ENCODE data around the gene PKMYT1.

Gene PKMYT1

GRCh38 chr16:3017794-3018506, 37.7 kb upstream of the PKMYT1 start, which contains the start of gene CLDN6:
CLDN6 (minus strand) TSS chr16:3018183; CDS start chr16:3016021, 2,162 bp downstream.
- no peak for DNase-seq

- no peak for DNase-seq
Measured at GRCh38 chr16:3017344-3017743, 37.1 kb upstream of the PKMYT1 start.

DNA sequence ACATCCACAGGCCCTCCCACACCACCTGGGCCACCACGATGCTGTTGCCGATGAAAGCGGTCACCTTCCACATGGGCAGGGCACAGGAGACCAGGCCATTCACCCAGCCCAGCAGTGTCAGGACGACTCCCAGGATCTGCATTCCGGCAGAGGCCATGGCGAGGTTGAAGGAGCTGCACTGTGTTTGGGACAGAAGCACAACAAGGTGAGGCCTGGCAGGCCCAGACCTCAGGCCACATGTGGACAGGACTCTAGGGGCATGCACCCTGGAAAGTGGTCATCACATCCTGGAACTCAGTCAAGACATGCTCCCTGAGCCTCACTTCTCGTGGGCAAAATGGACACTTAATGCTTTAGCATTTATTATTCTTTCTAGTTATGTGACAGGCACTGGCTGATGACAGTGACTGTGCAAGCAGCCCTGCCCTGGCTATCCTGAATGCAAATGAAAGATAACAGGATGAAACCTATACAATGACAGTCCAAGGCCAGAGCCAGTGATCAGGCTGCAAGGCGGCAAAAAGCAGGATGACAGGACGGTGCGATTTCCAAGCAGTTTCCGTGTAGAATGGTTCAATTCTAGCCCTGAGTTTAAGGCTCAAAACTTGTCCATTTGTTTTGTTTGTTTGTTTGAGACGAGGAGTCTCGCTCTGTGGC, 35.7 kb upstream of the PKMYT1 start:
- no peak for DNase-seq

DNA sequence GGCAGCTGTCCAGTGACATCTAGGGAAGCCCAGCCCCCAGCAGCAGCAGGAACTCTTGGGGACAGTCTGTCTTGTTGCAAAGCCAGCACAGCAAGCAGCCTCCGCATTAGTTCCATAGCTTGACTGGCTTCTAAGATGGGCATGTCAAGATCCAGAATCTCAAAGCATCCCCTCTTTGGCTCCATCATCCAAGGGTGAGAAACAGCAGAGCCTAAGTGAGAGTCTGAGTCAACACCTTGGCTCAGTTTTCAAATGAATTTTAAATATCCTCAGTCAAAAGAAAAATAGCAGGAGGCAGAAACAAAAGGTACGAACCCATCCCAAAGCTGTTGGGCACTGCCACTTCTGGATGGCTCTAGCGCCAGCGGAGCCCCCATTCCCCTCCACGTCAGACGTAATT, 34.7 kb upstream of the PKMYT1 start:
- DNase-seq, result no peak

GRCh38 chr16:3013998-3014690, 33.9 kb upstream of the PKMYT1 start:
- no peak for DNase-seq

DNA sequence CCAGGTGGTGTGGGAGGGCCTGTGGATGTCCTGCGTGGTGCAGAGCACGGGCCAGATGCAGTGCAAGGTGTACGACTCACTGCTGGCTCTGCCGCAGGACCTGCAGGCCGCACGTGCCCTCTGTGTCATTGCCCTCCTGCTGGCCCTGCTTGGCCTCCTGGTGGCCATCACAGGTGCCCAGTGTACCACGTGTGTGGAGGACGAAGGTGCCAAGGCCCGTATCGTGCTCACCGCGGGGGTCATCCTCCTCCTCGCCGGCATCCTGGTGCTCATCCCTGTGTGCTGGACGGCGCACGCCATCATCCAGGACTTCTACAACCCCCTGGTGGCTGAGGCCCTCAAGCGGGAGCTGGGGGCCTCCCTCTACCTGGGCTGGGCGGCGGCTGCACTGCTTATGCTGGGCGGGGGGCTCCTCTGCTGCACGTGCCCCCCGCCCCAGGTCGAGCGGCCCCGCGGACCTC, 33.3 kb upstream of the PKMYT1 start:
- no peak for DNase-seq

- DNase-seq, result no peak
Measured at GRCh38 chr16:3012828-3013420, 32.7 kb upstream of the PKMYT1 start, which contains the start of gene CLDN9. CLDN9 (plus strand) TSS chr16:3012923; CDS start chr16:3013363, 440 bp downstream.

- no peak for DNase-seq
Measured at GRCh38 chr16:3012246-3012645, 32.0 kb upstream of the PKMYT1 start.

DNA sequence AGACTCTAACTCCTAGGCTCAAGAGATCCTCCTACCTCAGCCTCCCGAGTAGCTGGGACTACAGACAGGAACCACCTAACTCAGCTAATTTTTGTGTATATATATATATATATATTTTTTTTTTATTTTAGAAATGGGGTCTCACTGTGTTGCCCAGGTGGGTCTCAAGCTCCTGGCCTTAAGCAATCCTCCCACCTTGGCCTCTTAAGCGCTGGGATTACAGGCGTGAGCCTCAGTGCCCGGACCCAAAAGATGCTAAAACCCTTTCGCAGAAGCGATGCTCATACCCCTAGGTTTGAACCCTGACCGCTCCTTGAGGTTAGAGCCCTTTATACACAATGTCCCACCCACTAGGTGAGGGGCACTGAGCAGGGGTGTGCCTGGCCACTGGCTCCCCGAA, 30.3 kb upstream of the PKMYT1 start:
- no peak for DNase-seq

DNA sequence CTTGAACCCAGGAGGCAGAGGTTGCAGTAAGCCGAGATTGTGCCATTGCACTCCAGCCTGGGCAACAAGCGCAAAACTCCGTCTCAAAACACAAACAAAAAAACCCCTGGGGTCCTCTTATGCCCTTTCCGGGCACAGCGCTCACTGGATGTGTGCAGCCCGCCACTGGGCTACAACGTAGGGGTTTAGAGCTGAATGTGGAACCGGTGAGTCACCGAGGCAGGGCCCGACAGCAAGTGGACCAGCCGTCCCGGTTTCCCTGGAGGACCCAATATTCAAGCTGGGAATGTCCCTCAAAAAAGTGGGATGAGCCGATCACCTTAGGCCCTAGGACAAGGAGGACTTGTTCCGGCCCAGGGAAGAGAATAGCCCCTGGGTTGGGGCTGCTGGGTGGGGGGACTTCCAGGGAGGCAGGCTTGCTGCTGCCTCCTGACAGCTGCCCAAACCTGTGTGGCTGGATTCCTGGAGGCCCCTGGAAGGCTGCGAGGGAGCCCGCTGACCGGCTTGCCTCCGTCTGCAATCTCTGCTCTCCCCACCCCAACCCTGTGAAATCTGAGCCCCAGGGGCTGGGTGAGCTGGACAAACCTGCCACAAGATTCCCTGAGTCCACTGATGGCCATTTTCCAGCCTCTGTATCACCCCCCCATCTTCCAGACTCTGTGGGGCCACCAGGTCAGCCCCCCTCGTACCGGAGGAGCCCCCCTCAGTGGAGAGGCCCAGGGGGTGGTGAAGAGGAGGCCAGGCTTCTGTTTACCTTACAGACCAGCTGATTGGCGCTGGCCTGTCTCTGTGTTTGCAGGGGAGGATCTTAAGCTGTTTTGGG, 29.5 kb upstream of the PKMYT1 start:
- DNase-seq, result no peak

DNA sequence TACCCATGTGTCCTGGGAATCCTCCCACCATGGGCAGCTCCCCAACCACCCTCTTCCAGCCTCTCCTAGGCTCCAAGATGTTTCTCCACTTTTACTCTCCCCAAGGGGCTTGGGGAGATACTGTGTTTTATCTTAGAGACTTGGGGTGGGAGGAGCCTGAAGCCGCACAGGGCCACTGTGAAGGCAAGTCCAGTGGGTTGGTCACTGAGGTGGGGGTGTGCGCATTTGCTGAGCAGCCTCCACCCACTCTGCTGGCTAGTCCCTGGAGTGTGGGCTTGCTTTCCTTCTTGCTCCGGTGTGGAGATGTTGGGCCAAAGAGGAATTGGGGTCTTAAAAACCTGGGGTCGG, 28.4 kb upstream of the PKMYT1 start:
- no peak for DNase-seq

- DNase-seq, result no peak
Measured at GRCh38 chr16:3007957-3008689, 27.9 kb upstream of the PKMYT1 start.

DNA sequence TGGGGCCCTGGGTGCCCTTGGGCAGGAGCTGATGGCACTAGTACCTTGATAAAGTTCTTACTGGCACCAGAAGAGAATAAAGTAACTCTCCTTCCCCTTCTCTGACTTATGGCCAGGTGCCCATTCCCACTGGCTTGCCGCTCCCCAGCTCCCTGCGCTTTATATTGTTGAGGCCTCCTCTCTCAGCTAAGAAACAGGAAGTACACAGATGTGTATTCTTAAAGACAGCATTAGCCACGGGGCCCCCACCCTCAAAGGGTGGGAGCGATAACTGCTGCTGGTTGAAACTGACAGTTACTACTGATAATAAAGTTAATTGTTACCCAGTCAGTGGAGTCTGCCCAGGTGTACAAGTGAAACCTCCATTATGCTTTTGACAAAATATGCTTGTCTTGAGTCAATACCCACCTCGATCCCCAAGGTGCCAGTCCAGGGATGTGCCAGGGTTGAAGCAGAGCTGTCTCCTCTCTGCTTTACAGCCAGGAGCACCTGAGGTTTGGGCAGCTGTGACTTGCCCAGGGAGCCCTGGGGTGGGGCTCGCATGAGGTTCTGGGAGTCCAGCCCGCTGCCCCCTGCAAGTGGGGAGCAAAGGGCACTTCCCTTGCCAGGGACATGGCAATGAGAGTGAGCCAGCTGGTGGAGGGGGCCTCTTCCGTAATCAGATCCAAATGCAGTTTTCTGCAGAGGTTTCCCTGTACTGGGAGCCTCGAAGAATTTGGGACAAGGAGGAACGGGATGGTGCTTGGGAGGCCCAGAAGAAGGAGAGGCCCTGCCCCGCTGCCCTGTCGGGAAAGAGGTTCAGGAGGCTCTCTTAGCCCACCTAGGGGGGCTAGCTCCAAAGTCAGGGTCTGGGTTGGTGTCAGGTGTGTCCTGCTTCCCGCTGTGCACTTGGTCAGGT, 27.1 kb upstream of the PKMYT1 start:
- DNase-seq, result no peak

GRCh38 chr16:3004781-3005284, 24.6 kb upstream of the PKMYT1 start:
- DNase-seq, result no peak

DNA sequence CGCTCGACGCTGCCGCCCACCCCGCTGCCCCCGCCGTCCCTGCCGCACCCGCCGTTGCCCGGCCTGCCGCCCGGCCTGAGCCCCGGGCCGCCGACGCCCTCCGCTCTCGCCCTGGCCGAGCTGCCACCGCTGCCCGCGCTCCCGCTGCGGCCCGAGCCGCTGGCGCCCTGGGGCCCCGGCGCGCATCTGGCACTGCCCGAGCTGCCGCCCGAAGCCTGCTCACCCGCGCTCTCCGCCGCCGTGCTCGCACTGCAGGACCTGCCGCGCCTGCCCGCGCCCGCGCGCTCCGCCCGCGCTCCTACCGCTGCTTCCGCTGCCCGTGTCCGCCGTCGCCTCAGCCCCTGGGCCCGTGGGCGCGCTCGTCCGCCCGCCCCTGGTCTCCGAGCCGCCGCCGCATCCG, 24.1 kb upstream of the PKMYT1 start:
- no peak for DNase-seq

GRCh38 chr16:3003582-3004270, 23.5 kb upstream of the PKMYT1 start:
- peak; percentile 95 for DNase-seq

DNA sequence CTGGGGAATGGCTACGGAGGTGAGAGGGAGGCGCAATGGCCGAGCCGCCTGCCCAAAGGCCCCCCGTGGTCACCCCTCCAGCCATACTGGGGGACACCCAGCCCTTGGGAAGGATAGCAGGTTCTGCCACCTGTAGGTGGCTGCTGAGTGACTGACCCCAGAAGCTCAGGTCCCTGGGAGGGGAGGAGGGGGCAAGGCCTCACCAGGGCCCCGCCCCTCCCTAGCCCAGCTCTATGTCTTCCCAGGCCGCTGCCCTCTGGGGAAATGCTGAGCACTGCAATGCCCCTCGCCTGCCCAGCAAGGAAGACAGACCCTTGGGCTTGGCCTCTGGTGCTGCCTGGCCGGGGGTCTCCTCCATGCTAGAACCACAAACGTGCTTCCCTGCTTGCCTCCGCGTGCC, 21.1 kb upstream of the PKMYT1 start:
- DNase-seq, result no peak

- no peak for DNase-seq
Measured at GRCh38 chr16:3000540-3000939, 20.3 kb upstream of the PKMYT1 start.

DNA sequence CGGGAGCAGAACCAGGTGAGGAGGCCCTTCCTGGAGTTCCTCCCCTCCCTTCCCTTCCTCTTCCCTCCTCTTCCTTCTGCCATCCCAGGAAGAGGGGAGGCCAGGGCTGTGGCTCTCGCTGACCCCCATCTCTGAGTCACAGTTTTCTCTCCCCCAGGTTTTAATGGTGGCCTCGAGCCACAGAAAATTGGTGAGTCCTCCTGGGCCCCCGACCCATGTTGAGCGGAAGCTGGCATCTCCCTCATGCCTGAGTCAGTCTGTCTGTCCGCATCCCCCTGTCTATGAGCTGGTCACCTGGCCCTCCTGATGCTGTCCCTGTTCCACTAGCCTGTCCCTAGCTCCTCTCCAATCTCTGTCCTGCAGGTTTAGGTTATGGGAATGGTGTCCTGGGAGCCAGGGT, 19.7 kb upstream of the PKMYT1 start:
- no peak for DNase-seq

DNA sequence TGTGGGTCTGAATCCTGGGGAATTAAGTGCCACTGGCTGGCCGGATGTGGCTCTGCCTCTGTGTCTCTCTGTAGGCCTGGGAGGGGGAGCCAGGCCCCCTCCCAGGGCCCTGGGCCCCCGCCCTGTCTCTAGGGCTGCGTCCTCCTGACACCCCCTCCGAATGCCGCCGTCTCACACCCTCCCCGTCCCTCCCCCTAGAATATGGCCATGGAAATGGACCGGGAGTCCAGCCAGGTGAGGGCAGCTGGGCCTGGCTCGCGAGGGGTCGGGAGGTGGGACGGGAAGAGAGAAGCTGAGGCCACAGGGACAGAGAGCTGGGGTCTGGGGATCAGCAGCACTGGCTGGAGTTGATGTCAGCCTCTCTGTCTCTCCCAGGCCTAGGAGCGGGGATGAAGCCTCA, 16.1 kb upstream of the PKMYT1 start:
- no peak for DNase-seq

Data from activated CD4-positive, alpha-beta T cell treated with anti-CD3 and anti-CD28 coated beads for 1 hour (primary cell).